Brain microvascular endothelial cell (primary cell): ENCODE measurements around the gene SHD.
"Not testable (repeated sequence)": the region's sequence is repeated elsewhere in the genome, so short reads cannot be mapped to it uniquely, and the experiment has no call there.

Experiments used
- DNase-seq: peaks from one replicate; pipeline ENCODE4 v3.0.0-alpha.2; 2020
- H3K27ac ChIP-seq: fragments of 250-450 bp; sonication (Bioruptor Pico); 2 replicates; pipeline ENCODE4 v1.5.1; 2020; ENCODE audit warnings: mild to moderate bottlenecking, moderate library complexity
- H3K27me3 ChIP-seq: fragments of 250-450 bp; sonication (Bioruptor Pico); replicated peaks from 2 replicates; pipeline ENCODE4 v1.5.1; 2020; ENCODE audit warnings: mild to moderate bottlenecking
- H3K36me3 ChIP-seq: fragments of 250-450 bp; sonication (Bioruptor Pico); replicated peaks from 2 replicates; pipeline ENCODE4 v1.5.1; 2020; ENCODE audit warnings: mild to moderate bottlenecking
- H3K4me3 ChIP-seq: 2 replicates; pipeline ENCODE4 v1.5.1; 2011; ENCODE audit warnings: low read depth, mild to moderate bottlenecking, control low read depth, low read length, moderate library complexity
- CTCF ChIP-seq: IDR thresholded peaks from 2 replicates; pipeline ENCODE4 v1.5.1; 2011; ENCODE audit warnings: low read depth, mild to moderate bottlenecking, moderate library complexity, low read length, control low read depth, inconsistent platforms; ENCODE audit errors: missing control alignments
- in situ Hi-C: cut with HindIII; loops from 2 replicates; pipeline ENCODE4 v1.10.0; 2017; ENCODE audit warnings: low sequenced_read_pairs, low pct_ligation_motif_present

The SHD gene

DNA sequence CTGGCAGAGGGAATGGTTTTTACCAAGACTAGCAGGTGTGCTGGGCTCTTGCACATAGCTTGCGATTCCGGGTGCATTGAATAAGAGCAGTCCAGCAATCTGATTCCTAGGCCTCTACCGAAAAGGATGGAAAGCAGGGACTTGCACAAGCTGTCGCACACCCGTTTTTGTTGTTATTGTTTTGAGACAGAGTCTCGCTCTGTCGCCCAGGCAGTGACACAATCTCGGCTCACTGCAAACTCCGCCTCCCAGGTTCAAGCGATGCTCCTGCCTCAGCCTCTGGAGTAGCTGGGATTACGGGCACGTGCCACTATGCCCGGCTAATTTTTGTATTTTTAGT is 44.2 kb upstream of the SHD start:
- in situ Hi-C loops = no loop called here
- Histone ChIP-seq H3K27ac (no peak overlapping the region), H3K4me3 (no peak overlapping the region), H3K36me3 (no peaks in the 10 kb centered on the region), H3K27me3 (no peaks in the 10 kb centered on the region)
- TF ChIP-seq CTCF = no peak
- DNase-seq = no peak

DNA sequence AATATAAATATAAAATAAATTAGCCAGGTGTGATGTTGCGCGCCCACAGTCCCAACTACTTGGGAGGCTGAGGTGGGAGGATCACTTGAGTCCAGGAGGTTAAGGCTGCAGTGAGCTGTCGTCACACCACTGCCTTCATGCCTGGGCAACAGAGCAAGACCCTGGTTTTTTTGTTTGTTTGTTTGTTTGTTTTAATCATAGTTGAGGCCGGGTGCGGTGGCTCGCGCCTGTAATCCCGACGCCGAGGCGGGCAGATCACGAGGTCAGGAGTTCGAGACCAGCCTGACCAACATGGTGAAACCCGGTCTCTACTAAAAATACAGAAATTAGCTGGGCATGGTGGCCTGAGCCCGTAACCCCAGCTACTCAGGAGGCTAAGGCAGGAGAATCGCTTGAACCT is 41.6 kb upstream of the SHD start:
- H3K27ac ChIP-seq, H3K27me3 ChIP-seq, in situ Hi-C loops, H3K4me3 ChIP-seq, H3K36me3 ChIP-seq, DNase-seq: not testable (repeated sequence)

DNA sequence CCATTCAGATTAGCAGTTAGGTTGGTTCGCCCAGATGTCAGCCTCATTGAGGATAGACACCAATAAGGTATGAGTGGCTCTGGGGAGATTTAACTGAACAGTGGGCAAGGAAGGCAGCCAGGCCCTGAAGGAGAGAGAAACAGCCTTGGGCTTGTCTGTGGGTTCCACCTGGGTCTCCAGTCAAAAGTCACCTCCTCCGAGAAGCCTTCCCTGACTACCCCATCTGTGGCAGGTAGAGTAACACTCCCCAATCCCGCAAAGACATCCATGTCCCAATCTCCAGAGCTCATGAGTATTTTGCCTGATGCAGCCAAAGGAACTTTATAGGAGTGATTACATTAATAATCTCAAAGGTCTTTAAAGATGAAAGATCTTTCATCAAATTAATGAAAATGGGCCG is 40.2 kb upstream of the SHD start:
- Histone ChIP-seq H3K27me3 (no peaks in the 10 kb centered on the region), H3K27ac (no peak overlapping the region), H3K36me3 (no peaks in the 10 kb centered on the region), H3K4me3 (no peak overlapping the region)
- TF ChIP-seq CTCF = no peak
- DNase-seq = no peak
- in situ Hi-C loops = no loop called here

DNA sequence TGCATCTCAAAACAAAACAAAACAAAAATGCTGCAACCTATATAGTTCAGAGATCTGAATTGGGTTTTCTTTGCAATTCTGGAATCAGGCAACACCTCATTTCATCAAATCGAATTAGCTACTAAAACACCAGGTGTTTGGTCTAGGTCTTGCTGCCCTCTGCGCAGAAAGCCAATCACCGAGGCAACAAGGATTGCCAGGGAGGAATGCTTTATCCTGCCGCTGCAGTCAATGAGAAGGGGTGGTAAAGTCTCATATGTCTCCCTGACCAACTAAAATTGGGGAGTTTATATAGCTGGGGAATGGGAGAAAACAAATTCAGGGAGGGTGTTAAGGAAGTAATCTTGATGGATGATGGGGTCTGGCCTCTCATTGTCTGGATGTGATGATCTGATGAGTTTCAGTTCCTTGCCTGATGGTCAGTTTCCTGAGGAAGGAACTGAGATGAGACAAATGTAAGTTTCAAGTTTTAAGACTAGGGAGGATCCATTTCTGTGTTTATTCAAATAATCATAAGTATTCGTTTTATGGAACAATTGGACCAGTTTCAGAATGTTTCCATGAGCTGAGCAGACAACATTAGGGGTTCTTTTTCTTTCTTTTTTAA is 37.1 kb upstream of the SHD start:
- DNase-seq = no peak
- H3K4me3 ChIP-seq = no peak overlapping the region
- H3K36me3 ChIP-seq = no peaks in the 10 kb centered on the region
- TF ChIP-seq CTCF = no peak
- H3K27ac ChIP-seq = no peak overlapping the region
- in situ Hi-C loops = no loop called here
- H3K27me3 ChIP-seq = no peaks in the 10 kb centered on the region

DNA sequence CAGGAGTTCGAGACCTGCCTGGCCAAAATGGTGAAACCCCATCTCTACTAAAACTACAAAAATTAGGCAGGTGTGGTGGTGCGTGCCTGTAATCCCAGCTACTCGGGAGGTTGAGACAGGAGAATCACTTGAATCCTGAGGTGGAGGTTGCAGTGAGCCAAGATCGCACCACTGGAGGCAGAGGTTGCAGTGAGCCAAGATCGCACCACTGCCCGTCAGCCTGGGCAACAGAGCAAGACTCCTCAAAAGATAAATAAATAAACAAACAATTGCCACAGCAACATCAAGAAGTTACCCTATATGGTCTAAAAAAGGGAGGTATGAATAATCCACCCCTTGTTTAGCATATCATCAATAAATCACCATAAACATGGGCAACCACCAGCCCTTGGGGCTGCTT is 33.1 kb upstream of the SHD start:
- in situ Hi-C loops, H3K27ac ChIP-seq, H3K4me3 ChIP-seq, DNase-seq, H3K27me3 ChIP-seq: not testable (repeated sequence)
- H3K36me3 ChIP-seq = peaks cover 10% of the 10 kb centered on the region

DNA sequence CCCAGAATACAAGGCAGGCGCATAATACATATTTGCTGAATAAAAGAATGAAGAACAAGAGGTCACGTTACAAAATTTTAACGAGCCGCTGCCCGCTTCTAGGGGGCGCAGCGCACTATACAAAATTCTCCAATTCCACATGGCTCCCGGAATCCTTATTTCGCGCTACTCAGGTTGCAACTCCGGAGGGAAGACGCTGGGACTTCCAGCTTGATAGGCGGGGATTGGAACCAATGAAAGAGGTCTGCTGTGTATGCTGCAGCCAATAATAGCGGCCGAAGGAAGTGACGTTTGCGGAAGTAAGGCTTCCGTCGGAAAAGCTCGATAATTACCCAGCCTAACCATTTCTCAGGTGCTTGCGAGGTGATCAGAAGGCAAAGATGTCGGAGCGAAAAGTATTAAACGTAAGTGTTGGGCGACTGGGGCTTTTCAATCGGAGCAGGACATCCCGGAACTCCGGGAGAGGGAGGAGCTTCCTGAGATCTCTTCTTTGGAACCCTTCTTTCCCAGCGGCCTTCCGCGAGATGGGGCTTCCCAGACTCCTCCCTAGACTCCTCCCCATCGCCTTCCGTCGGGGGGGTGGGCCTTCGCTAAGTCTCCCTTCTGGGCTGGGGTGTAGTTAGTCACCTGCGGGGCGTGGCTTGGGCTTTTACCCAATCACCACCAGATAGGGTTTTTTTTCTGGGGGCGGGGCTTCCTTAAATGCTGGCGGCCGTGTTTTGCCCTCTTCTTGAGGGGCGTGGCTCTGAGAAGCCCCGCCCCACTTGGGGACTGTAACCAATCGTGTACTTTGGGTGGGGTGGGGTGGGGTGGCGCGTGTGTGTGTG is 32.1 kb upstream of the SHD start, which contains the start of gene YJU2:
TSS of gene YJU2 (plus strand) at position 314 of the 827 bp plus-strand sequence. CDS start at position 381, 67 bp downstream.
- H3K27me3 ChIP-seq = no peaks in the 10 kb centered on the region
- in situ Hi-C loops = no loop called here
- peaks cover 15% of the 10 kb centered on the region for H3K36me3 ChIP-seq
- peak; percentile 99 for DNase-seq
- peak within 1 kb of the TSS; percentile 91 for H3K4me3 ChIP-seq
- peak within 1 kb of the TSS; percentile 96 for H3K27ac ChIP-seq
- peak; percentile 73 for TF ChIP-seq CTCF
